Epithelial cell of proximal tubule (primary cell): ENCODE measurements around the gene SPATA6L. TPM values are rescaled to one million over a fixed set of nuclear protein-coding genes. Genes with fewer than 3 reads are reported as not detected.
A peak's percentile ranks its signal among the peaks of the same experiment; 100 is the strongest.

Experiments used
- DNase-seq: peaks from one replicate; pipeline ENCODE4 v3.0.0-alpha.2; 2011; ENCODE audit warnings: low read depth
- H3K4me3 ChIP-seq: 2 replicates; pipeline ENCODE4 v1.5.1; 2011; ENCODE audit warnings: low read depth, mild to moderate bottlenecking, low read length
- CTCF ChIP-seq: conservative IDR thresholded peaks from 2 replicates; pipeline ENCODE4 v1.5.1; 2012; ENCODE audit warnings: low read depth, mild to moderate bottlenecking, low read length
- total RNA-seq: library from RNA; depleted of rRNA; stranded (reverse); fragments of >200 nt; gene quantifications from 2 replicates; pipeline ENCODE4 v1.2.3, GENCODE V29; 2015

Gene SPATA6L
- total RNA-seq: 0.92 and 1.7 TPM in 2 replicates

- DNase-seq: no peak
- peak within 1 kb of the TSS; percentile 84 for H3K4me3 ChIP-seq
- TF ChIP-seq CTCF: peak; percentile 18
These were observed at the start of gene SPATA6L for GRCh38 chr9:4666042-4666699. SPATA6L (minus strand) TSS chr9:4666480; CDS start chr9:4666250, 230 bp downstream.

- no peak overlapping the region for H3K4me3 ChIP-seq
- no peak for TF ChIP-seq CTCF
- no peak for DNase-seq
These were observed 48.2 kb upstream of the SPATA6L start for GRCh38 chr9:4714266-4715016.

- no peak for TF ChIP-seq CTCF
- no peak overlapping the region for H3K4me3 ChIP-seq
- no peak for DNase-seq
These were observed 47.6 kb upstream of the SPATA6L start for GRCh38 chr9:4713849-4714248.

- no peak for TF ChIP-seq CTCF
- H3K4me3 ChIP-seq: no peak overlapping the region
- DNase-seq: no peak
These were observed 43.1 kb upstream of the SPATA6L start for GRCh38 chr9:4709380-4709779.

- no peak overlapping the region for H3K4me3 ChIP-seq
- no peak for TF ChIP-seq CTCF
- DNase-seq: no peak
These were observed 40.8 kb upstream of the SPATA6L start for GRCh38 chr9:4706971-4707622.

- TF ChIP-seq CTCF: no peak
- H3K4me3 ChIP-seq: no peak overlapping the region
- no peak for DNase-seq
These were observed 39.7 kb upstream of the SPATA6L start for GRCh38 chr9:4706021-4706420.
